SU-DHL-6 (cell line): ENCODE measurements around the gene DDIT3.

Experiments used
- EZH2phosphoT487 ChIP-seq: fragments of 200-600 bp; sonication (generic), shearing (Covaris generic); conservative IDR thresholded peaks from 2 replicates; pipeline ENCODE4 v1.6.1; 2018; ENCODE audit warnings: mild to moderate bottlenecking, antibody characterized with exemption, low read length, moderate library complexity, mixed read lengths
- TF ChIP-seq, protein P1 (sequence below): fragments of 200-600 bp; sonication (generic); IDR thresholded peaks from one replicate; pipeline ENCODE4 v1.5.1; 2017; ENCODE audit warnings: antibody characterized with exemption, mild to moderate bottlenecking, low read length, moderate library complexity; ENCODE audit not compliant: insufficient read depth, poor library complexity, severe bottlenecking

DNA sequence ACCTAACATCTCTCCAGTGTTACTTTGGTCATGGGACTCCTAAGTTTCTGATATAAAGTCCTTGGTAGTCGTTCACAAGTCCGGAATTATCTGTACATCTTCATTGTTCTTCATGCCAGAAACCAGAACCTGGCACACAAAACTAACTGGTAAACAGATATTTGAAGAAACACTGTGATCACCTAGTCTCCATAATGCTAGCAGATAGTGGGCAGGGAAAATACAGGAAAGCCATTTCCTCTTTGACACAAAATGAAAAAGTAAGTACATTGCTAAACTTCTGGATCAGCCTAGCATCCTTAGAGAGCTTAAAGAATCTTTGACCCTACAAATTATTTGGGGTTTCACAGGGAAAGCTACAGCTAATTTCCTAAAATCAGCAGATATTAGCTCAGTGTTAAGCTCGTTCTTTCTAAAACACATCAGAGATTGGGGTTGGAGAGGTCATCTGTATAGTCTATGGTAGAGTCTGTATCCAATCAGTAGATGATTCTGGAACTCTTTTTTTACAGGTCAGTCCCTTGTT, 4.8 kb downstream of the DDIT3 start:
- TF ChIP-seq, protein P1, sequence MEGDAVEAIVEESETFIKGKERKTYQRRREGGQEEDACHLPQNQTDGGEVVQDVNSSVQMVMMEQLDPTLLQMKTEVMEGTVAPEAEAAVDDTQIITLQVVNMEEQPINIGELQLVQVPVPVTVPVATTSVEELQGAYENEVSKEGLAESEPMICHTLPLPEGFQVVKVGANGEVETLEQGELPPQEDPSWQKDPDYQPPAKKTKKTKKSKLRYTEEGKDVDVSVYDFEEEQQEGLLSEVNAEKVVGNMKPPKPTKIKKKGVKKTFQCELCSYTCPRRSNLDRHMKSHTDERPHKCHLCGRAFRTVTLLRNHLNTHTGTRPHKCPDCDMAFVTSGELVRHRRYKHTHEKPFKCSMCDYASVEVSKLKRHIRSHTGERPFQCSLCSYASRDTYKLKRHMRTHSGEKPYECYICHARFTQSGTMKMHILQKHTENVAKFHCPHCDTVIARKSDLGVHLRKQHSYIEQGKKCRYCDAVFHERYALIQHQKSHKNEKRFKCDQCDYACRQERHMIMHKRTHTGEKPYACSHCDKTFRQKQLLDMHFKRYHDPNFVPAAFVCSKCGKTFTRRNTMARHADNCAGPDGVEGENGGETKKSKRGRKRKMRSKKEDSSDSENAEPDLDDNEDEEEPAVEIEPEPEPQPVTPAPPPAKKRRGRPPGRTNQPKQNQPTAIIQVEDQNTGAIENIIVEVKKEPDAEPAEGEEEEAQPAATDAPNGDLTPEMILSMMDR: no peak
- no peak for TF ChIP-seq EZH2phosphoT487
